Measurements from ENCODE around the gene CIAO3.
"Not testable (repeated sequence)": the region's sequence is repeated elsewhere in the genome, so short reads cannot be mapped to it uniquely, and the experiment has no call there.

The CIAO3 gene

DNA sequence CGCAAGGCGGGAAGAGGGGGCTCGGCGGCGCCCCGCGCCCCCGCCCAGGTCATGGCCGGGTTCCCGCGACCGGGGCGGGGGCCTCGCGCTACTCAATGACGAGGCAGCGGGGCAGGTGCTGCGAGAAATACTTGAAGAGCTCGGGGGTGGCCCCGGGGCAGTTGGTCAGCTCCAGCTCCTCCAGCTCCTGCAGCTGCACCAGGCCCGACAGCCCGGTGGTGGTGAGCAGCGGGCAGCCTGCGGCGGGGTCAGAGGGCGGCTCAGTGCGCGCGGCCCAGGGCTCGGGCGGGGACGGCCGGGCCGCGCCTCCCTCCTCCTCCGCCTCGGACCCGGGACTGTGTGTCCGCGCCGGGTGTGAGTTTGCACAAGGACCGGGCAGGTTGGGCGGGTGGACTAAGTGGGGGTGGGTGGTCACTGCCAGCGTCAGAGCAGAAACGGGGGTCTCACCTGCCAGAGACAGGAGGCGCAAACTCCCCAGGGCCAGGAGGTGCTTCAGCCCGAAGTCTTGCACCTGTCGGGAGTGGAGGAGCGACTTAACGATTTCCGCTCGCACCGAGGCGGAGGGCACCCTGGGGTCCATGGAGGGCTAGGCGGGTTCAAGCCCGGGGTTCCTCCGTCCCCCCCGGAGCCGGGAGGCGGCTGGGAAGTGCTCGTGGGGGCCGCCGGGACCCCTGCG lies 46.5 kb downstream of the CIAO3 start:
- POLR2A ChIA-PET (ENCODE audit: low non-redundant PET): no interaction called here
- no peak for TF ChIP-seq CTCF (conservative IDR thresholded peaks at IDR 0.05; ENCODE audit: low read depth)

GRCh38 chr16:693766-694165 lies 47.0 kb downstream of the CIAO3 start:
- H3K27ac ChIP-seq: peak overlapping the region; percentile 99
- no peak for TF ChIP-seq CTCF (conservative IDR thresholded peaks at IDR 0.05; ENCODE audit: low read depth)
- CTCF ChIA-PET: interaction anchor here (0.6 kb wide), 1 partner anchor 27 kb away, joined by 3 read pairs; the partner anchor contains the start of gene ANTKMT
- POLR2A ChIA-PET (ENCODE audit: low non-redundant PET): no interaction called here
- DNase-seq (ENCODE audit: low spot score): no peak

More for the DNA sequence above, 46.5 kb downstream of the CIAO3 start:
- CTCF ChIA-PET: no interaction called here
- DNase-seq (ENCODE audit: low spot score): no peak
- peak overlapping the region; percentile 99 for H3K27ac ChIP-seq

GRCh38 chr16:693364-693763 lies 47.4 kb downstream of the CIAO3 start:
- peak overlapping the region; percentile 99 for H3K27ac ChIP-seq
- TF ChIP-seq CTCF (conservative IDR thresholded peaks at IDR 0.05; ENCODE audit: low read depth): no peak
- CTCF ChIA-PET: interaction anchor here (0.6 kb wide), 1 partner anchor 28 kb away, joined by 3 read pairs; the partner anchor contains the start of gene ANTKMT
- POLR2A ChIA-PET (ENCODE audit: low non-redundant PET): no interaction called here
- DNase-seq (ENCODE audit: low spot score): no peak

- no peak for DNase-seq (ENCODE audit: low spot score)
- POLR2A ChIA-PET (ENCODE audit: low non-redundant PET): interaction anchor here (0.6 kb wide), 1 partner anchor 600 kb away, joined by 3 read pairs; no protein-coding TSS in a partner anchor
- CTCF ChIA-PET: interaction anchor here (0.6 kb wide), 1 partner anchor 9 kb away, joined by 3 read pairs; no protein-coding TSS in a partner anchor
- no peak for TF ChIP-seq CTCF (conservative IDR thresholded peaks at IDR 0.05; ENCODE audit: low read depth)
- peak overlapping the region; percentile 99 for H3K27ac ChIP-seq
Measured at GRCh38 chr16:692356-693108, 48.3 kb downstream of the CIAO3 start.

- POLR2A ChIA-PET (ENCODE audit: low non-redundant PET); DNase-seq (ENCODE audit: low spot score): not testable (repeated sequence)
- CTCF ChIA-PET: interaction anchor here (0.7 kb wide), 1 partner anchor 20 kb away, joined by 3 read pairs; no protein-coding TSS in a partner anchor
- peak overlapping the region; percentile 84; the same call in 1 of the 2 replicates for H3K27ac ChIP-seq
Measured at GRCh38 chr16:691242-691641, 49.6 kb downstream of the CIAO3 start.

- no peak for TF ChIP-seq CTCF (conservative IDR thresholded peaks at IDR 0.05; ENCODE audit: low read depth)
Measured at GRCh38 chr16:689175-689897, 51.5 kb downstream of the CIAO3 start.

More at GRCh38 chr16:689175-689897, 51.5 kb downstream of the CIAO3 start:
- CTCF ChIA-PET: interaction anchor here (0.7 kb wide), 1 partner anchor 11 kb away, joined by 3 read pairs; no protein-coding TSS in a partner anchor
- peak overlapping the region; percentile 84 for H3K27ac ChIP-seq
- POLR2A ChIA-PET (ENCODE audit: low non-redundant PET): interaction anchor here (0.5 to 1.2 kb wide), 2 partner anchors 22 to 99 kb away, joined by 3 read pairs; partner anchors contain the start of genes CHTF18 and RPUSD1
- no peak for DNase-seq (ENCODE audit: low spot score)
